IPS-NIHi7 (cell line): ENCODE results near the gene DKK3.
"Not testable (repeated sequence)": the region's sequence is repeated elsewhere in the genome, so short reads cannot be mapped to it uniquely, and the experiment has no call there.

Experiments used
- DNase-seq: peaks from one replicate; pipeline ENCODE4 v3.0.0; 2012; ENCODE audit warnings: mixed read lengths; ENCODE audit errors: extremely low spot score

The DKK3 gene

DNA sequence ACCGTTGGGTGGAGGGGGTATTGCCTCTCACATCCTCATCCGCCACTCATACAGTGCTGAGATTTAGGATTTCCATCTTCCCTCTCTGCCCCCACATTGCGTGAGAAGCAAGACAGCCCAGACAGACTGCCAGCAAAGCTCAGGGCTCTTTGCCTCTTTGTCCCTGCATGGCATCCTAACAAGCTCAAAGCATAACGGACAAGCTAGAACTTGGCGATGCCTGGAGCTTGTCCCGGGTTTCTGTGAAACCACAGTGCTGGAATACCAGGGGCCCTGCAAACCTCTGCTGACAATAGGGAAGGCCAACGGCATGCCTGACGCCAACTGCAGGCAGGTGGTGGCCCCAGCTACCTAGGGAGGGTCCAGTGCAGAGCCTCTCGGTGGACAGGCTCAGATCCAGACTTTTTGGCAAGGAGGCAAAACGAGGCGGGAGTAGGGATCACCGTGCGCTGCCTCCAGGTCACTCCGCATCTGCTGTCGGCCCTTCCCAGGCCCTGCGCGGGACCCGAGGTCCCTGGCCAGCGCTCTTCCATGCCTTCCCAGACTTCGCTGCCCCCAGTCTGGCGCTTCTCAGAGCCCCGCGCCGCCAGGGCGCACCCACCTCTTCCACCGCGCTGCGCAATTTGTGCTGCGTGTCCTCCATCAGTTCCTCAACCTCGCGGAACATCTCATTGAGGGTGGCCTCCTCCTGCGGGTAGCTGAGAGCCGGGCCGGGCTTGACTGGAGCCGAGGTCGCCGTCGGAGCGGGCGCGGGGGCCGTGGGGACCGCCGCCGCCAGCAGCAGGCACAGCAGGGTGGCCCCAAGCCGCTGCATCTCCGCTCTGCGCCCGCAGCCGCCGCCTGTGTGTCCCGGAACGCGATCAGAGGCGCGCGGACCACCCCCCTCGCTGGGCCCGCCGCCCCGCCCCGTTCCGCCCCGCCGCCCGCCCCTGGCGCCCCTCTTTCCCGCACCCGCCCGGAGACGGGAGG is at the start of gene DKK3:
Gene DKK3, minus strand, starts transcription at position 858 of the 969 bp plus-strand sequence. Its CDS starts 44 bp downstream, at position 814.
- DNase-seq, result peak; percentile 41

DNA sequence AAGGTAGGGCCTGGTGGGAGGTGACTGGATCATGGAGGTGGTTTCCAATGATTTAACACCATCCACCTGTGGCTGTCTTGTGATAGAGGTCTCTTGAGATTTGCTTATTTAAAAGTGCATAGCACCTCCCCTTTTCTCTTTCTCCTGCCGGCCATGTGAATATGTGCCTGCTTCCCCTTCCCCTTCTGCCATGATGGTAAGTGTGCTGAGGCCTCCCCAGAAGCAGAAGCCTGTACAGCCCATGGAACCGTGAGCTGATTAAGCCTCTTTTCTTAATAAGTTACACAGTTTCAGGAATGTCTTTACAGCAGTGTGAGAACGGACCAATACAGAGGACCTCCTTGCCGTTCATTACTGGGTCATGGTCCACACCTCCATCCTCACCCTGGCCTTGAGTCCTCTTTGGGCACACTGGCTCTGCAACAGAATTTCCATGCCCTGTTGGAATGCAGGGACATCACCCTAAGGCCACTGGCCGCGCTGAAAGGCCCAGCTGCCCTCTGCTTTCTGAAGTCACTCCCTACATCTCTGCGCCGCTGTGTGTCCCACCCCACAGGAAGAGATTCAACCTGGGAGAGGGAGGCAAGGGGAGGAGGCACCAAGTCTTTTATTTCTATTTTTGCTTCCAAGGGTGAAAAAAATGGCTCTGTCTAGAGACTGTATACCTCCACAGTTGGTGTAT is 49.0 kb upstream of the DKK3 start:
- no peak for DNase-seq

DNA sequence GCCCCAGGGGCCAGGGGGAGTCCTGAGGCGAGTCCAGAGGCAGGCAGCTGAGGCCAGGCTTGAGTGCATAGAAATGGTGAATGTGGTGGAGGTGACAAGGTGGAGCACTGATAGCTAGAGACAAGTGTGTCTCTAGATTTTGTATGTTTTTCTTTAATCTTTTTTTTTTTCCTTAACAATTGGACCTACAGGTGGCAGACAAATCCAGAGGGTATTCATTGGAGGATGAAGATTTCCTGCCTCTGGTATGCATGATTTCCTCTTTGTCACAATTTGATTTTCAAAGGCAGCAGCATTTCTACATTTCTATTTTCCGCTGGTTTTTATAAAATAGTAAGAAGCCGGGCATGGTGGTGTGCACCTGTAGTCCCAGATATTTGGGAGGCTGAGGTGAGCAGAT is 47.7 kb upstream of the DKK3 start:
- DNase-seq, result no peak

DNA sequence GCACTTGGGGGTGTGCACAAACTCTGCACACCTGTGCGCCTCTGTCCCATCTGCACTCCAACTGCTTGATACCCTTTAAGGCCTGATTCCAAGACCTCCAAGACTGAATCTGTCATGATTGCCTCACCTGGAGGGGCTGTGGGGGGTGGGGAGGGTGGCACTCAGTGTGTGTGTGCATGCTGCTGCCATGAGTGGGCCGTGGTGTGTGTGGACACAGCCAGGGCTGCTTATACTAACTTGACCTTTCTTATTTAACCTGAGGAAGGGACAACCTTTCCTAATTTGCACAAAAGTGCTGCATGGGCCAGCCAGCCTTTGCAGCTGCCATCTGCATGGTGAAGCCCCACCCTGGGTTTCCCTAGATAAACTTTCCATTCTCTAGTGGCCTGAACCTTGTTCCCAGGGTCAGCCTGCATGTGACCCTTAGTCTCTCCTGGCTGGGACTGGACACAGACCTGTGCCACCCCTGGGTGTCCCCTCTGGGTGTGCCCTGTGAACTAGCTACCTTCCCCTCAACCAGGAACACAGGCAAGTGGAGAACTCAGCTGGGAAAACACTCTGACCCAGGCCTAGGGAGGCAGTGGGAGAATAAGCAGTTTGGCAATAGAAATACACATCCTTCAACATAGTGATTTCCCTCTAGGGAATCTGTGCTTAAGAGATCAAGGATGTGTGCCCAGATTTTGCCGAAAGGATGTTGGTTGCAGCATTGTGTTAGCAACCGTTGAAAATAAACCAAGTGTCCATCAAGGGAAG is 45.4 kb upstream of the DKK3 start:
- DNase-seq, result peak; percentile 2

DNA sequence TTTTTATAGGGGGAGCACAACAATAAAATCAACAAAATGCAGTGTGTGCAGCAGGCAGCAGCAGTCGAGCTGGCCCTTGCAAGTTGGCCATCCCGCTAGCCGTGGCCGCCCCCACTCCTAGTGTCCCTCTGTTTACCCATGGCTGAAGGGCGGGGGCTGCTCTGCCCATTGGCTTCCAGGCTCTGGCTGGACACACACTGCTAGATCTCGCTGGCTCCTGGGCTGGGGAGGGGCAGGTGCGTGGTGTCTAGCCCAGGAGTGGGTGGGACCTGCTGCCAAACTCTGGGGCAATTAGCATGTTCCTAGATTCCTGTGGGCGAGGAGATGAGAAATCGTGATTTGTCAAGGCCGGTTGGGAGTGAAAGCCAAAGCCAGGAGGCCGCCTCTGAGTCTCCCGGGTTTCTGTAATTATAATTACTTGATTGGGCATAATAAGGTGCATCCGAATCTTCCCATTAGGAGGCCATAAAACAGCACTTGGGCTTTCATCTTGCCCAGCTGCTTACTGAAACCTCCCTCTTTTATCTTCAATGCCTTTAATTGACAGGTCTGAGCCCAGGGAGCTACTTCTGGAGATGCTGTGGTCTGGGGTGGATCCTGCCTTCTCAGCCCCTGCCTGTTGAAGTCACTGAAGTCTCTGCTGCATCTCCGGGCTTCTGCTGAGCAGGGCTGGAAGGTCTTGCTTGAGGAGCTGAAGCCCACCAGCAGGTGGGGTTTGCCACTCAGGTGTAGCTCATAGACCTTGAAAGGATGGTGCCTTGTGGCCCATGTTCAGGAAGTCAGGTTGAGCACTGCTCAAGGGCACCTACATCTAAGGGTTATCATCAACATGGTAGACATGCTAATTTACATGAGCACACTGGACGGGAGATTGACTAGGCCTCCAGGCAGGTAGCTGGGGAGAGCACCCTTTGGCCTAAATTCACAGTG is 44.5 kb upstream of the DKK3 start:
- peak; percentile 48 for DNase-seq

DNA sequence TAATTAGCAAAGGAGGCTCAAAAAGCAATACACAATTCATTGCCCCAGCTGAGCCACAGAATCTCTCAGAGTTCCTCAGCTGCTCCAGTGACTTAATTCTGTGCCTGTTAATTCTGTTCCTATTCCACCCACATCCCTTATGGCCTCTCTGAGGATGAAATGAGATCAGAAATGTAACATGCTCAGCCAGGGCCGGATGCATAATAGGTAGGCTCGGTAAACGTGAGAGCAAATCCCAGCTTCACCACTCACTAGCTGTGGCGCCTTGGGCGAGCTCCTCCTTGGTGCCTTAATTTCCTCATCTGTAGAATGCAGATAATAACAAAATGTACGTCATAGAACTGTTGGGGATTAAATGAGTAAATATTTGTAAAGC is 42.8 kb upstream of the DKK3 start:
- peak; percentile 2 for DNase-seq

DNA sequence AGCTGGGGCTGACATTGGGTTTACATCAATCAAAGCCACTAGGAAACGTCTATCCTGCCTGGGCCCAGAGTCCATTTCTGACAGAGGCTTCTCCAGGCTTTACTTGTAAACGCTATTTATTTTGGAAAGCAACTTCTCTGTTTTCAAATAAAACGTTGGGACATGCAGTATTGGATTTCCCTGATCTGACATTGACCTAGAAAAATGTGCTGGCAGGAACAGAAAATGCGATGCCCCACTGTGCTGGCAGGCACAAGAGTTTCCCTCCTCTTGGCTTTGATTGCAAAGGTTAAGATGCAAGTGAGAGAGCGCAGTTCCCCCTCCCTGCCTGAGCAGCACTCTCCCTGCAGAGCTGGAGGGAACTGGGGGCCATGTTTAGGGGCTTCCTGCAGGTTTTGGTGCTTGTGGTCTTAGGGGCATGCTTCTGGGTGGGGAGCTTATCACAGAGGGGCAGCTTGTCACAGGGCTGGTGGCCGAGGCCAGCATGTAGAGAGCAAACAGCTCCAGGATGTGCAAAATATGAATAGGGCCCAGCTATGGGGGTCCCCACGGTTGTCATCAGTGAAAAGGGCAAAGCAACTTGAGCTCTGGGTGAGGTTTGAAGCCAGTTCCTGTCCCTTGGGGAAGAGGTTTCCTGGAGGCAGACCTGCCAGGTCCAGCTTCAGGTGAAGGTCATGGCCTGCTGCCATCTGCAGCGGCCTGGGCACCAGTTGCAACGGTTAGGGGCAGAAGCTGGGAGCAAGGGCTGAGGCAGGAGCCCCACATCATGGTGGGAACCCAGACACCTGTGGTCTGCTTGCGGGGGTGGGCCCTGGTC is 42.3 kb upstream of the DKK3 start:
- DNase-seq, result no peak

DNA sequence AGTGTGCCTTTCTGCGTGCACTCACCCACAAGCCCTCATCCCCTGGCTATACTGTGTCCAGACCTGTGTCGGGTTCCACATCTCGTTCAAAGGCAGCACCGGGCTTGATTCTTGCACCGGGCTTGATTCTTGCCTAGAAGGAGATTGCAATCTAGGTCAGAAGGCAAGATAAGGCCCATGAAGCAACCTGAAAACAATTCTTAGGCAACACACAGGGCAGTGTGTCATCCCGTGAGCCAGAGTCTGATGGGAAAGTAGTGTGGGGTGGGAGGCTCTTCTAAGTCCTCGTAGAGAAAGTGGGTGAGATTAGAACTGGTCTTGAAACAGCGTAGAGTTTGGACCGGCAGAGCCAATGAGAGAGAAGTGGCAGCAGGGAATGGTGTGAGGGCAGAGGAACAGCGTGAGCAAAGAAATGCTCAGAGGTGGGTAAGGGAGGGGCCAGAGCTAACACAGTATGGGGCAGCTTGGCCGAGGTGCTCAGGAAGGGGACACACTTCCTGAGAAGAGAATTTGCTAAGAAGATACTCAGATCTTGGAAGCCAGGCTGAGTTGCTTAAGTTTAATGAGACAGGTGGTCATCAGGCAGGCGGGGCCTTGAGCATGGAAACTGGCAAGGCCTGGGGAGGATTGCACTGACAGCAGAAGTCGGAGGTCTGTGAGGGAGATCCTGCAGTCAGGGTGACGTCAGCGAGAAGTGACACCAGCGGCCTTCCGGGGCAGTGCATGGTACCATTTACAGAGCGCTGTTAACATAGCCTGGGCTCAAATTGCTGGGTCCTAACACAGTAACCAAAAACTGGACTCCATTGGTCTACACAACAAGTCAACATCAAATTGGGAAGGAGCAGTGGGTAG is 40.7 kb upstream of the DKK3 start:
- DNase-seq, result no peak

DNA sequence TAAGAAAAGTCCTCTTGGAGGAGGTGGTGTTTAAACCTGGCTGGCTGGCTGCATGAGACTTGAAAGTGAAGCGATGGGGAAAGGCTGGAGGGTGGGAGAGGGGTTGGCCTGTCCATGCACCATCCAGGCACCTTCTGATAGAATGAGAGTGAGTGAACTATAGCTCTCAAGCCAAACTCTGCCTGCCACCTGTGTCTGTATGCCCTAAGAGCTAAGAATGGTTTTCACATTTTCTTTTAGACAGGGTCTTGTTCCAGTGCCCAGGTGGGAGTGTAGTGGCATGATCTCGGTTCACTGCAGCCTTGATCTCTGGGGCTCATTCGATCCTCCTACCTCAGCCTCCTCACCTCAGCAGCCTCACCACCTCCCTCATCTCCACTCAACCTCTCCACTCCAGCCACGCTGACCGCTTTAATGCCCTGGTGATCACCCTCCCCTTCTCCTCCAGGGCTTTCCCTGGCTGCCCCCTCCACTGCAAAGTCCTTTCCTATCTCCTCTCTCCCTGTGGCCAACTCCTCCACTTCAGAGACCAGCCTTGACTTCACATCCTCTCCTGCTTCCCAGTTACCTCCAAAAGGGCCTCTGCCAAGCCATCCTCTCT is 38.3 kb upstream of the DKK3 start:
- no peak for DNase-seq

DNA sequence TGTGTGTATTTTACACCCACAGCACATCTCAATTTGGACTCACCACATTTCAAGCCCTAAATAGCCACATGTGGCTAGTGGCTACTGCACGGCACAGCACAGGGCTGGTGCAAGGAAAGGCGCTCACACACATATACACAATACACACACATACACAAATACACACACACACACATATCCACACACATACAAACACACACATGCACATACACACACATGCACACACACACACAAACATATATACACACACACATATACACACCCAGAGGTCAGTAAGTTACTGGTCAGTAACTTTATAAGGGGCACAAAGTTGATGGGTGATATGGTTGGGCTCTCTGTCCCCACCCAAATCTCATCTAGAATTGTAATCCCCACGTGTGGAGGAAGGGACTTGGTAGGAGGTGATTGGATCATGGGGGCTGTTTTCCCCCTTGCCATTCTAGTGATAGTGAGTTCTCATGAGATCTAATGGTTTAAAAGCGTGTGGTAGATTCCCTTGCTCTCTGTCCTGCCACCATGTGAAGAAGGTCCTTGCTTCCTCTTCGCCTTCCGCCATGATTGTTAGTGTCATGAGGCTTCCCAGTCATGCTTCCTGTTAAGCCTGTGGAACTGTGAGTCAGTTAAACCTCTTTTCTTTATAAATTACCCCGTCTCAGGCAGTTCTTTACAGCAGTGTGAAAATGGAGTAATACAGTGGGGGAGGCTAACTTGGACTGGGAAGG is 37.6 kb upstream of the DKK3 start:
- DNase-seq, result no peak

DNA sequence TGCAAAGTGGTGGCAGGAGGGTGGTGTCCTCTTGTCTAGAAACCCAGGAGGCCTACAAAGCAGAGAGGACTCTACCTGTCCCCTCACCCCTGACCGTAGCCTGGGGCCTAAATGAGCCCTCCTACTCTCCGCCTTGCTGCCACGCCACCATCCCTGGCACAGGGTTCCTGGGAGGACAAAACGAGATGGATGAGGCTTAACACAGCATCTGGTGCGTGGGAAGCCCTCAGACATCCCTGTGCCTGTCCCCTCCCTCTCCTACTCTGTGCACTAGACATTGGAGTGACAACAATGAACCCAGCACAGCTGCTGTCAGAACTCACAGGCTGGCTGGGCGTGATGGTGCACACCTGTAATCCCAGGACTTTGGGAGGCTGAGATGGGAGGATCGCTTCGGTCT is 36.4 kb upstream of the DKK3 start:
- no peak for DNase-seq

DNA sequence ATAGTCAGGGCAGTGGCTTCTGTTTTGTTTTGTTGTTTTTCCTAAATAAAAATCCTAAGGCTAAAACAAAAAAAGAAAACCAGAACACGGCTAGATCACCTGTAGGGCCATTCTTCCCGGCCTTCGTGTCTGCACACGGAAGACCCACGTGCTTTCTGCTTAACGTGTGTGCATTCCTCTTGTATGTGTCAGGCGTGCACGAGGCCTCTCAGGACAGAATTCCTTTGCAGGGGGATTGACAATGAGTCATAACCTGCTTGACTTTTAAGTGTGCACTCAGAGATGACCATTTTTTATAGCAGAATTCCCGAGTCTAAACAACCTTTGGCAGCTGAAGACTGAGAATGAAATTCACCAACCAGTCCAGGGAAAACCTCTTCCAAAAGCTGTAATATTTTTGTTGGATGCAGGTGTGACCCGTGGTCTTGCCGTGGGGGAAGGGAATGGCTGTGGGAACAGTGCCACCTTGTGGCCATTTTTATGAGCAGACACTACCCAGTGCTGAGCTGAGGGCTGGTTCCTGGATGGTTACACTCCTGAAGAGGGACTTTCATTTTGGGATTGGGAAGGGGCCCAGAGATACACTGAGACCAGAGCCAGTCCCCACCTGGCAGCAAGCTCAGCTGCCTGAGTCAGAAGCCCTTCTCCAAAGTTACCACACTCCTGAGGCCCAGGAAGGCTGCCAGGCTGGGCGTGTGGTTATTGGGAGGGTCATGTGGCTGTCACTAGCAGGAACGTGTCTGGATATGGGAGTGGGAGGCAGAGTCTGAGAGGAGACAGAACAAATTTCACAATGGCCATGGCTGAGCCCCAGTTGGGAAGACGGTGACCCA is 35.7 kb upstream of the DKK3 start:
- peak; percentile 81 for DNase-seq

DNA sequence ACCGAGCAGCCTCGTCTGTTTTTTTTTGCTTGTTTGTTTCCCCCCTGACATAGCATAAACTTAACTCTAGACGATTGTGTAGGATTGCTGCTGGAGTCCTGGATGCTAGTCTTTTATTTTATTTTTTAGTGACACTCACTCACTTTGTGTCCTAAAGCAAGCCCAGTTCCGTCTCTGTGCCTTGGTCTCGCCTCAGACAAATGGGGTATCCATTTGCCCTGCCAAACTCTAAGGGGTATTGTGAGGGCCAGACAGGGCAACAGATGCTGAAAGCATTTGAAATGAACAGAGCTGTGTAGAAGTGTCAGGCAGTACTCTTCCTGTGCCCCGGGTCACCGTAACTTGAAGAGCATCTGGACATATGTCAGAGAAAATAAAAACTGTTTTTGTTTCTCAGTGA is 34.8 kb upstream of the DKK3 start:
- no peak for DNase-seq

DNA sequence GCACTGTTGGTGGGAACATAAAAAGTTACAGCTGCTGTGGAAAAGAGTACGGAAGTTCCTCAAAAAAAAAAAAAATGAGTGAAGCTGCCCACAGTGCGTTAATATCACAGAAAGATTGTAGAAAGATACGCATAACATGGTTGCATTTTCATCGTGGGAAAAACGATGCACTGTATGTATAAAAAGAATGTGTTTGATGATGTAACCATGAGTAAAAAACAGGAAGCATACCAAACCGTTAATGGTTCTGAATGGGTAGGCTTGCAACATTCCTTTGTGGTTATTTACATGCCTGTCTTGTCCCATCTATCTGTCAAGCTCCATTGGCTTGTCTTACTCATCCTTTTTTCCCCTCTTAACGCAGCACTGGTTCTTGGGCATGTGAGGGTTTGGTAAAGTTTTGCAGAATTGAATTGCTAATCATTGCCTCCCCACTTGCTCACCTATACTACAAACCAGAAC is 33.8 kb upstream of the DKK3 start:
- no peak for DNase-seq

DNA sequence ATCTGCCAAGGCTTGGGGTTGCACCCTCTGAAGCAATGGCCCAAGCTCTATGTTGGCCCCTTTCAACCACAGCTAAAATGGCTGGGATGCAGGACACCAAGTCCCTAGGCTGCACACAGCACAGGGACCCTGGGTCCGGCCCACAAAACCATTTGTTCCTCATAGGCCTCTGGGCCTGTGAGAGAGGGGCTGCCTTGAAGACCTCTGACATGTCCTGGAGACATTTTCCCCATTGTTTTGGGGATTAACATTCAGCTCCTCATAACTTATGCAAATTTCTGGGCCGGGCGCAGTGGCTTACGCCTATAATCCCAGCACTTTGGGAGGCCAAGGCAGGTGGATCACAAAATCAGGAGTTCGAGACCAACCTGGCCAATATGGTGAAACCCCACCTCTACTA is 32.3 kb upstream of the DKK3 start:
- not testable (repeated sequence) for DNase-seq

DNA sequence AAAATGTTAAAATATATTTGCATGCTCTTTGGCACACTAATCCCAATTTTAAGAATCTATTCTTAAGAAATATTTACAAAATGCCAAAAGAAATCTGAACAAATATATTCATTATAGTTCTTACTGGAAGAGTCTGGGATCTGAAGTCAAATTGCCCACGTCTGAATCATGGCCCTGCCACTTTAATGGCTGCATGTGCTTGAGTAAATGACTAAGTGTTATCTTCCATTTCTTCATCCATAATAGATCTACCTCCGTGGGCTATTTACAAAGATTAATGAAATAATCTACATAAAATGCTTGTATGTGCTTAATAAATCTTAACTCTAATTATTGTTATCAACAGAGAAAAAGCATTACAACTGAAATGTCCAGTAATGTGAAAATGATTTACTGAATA is 24.5 kb upstream of the DKK3 start:
- DNase-seq, result no peak

DNA sequence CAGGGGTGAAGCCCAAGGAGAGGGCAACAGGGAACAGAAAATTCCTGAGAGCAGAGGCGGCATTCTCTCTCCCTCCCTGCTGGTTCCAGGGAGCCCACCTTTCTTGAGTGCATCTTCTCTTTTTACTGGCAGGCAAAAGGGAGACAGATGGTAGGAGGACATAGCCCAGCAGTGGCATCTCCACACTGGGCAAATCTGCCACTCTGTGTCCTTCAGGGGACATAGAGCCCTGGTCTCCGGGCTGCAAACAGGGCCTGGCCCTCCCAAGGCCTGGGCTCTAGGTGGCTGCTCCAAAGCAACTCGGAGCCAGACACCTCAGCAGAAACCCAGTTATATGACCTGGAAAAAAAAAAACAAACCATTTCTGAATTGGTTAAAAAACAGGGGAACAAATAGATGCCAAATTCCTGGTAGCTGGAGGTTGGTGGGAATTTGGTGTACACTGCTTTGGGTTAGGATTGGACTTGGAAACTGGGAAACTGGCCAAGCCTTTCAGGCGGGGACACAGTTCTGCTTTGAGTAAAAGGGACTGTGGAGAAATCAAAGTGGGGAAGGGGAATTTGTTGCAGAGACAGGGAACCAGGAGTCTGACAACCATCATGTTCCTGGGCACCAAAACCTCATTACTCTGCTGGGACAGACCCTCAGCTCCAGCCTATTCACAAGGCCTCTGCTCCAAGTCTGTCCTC is 23.6 kb upstream of the DKK3 start:
- DNase-seq, result no peak
